ENCODE measurements around the gene SLC22A3.
"Not testable (repeated sequence)": the region's sequence is repeated elsewhere in the genome, so short reads cannot be mapped to it uniquely, and the experiment has no call there.

Gene SLC22A3

GRCh38 chr6:160373601-160374000, 25.4 kb downstream of the SLC22A3 start:
- not testable (repeated sequence) for DNase-seq (ENCODE audit: low read depth)

- DNase-seq (ENCODE audit: low read depth) = no peak
Measured at GRCh38 chr6:160374836-160375560, 26.8 kb downstream of the SLC22A3 start.

DNA sequence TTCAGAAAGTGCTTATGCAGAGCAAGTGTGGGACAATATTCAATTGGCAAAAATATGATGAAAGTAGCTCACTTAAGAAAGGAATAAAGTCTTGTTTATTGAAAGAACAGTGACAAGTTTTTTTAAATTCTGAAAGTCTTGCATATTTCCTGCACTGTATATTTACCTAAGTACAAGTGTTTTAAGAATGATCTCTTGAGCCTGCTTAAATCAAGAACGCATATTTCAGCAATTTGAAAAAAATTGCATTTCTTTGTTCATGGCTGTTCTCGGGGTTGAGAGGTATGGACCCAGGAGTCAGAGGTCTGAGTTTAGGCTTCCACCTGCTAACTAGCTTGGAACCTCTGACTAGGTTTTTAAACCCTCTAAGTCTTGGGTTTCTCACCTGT, 27.4 kb downstream of the SLC22A3 start:
- no peak for DNase-seq (ENCODE audit: low read depth)

DNA sequence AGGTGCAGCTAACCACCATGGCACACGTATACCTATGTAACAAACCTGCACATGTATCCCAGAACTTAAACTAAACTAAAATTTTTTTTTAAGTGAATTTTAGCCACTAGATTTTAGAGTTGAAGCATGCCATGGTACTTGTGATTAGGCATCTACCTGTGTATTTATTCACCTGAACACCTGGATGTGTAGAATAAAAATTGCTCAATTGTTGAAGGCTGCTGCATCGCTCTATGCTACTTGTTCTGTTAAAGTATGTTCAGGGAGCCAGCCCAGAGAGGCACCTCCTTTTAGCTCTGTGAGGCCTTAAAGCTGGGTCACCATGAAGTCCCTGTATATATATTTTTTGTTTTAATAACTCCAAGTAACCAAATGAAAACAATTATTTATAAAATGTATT, 28.3 kb downstream of the SLC22A3 start:
- no peak for DNase-seq (ENCODE audit: low read depth)

GRCh38 chr6:160378218-160378617, 30.0 kb downstream of the SLC22A3 start:
- no peak for DNase-seq (ENCODE audit: low read depth)

- no peak for DNase-seq (ENCODE audit: low read depth)
Measured at GRCh38 chr6:160378882-160379281, 30.7 kb downstream of the SLC22A3 start.

DNA sequence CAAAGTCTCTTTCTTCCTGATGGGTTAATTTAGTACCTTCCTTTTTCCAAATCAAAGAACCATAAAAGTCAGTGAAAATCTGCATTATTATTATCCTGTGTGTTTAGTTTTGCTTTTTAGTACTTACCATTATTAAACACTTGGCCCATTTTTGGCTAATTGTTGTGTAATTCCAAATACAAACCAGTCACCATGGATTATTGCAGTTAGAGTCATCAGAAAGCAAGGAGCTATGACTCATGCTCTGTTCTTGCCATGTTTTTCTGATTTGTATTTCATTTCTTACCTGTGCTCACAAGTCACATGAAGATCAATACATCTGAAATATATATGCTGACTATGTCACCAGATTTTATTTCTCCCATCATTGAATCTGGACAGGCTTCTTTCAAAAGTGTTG, 31.3 kb downstream of the SLC22A3 start:
- DNase-seq (ENCODE audit: low read depth) = no peak

DNA sequence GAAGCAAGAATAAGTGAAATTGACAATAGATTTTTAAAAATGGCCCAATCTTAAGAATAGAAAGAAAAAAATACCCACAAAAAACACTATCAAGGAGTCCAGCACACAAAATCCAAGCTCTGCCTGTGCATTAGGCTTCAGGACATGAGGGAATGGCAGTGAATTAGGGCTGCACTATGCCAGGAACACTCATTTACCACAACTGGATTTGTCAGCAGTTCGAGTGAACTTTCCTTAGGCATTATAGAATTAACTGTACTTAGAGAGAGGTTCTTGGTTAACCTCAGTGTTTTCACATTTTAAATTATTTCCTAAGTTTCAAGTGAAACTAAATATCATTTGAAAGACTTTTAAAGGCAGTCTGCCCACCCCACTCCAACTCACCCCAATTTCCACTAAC, 34.8 kb downstream of the SLC22A3 start:
- no peak for DNase-seq (ENCODE audit: low read depth)

DNA sequence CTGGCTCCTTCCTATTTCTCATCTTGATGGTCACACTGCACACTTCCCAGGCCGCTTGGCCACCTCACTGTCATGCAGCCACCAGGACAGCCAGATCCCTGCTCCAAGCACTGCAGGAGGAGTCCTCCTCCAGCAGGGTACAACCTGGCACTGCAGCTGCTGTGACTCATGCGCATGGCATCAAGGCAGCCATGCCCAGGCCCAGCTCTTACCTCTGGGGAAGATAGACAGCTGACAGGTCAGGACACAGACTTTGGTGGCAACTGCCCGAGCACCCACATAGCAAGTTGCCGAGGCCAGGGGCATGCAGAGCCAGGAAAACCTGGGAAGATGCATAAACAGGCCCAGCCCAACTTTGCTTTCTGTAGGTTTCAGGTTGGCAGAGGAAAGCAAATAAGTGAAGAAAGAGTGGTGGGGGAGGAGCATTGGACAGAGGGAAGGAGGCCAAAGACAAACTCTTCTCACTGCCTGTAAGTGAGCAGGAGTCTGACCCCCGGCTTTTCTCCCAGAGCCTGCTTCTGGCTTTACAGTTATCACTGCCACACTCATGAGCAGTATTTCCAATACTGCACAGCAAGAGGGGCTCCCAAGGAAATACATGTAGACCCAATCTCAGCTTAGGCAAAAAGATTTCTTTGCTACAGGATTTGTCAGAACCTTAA, 38.8 kb downstream of the SLC22A3 start:
- DNase-seq (ENCODE audit: low read depth) = no peak

DNA sequence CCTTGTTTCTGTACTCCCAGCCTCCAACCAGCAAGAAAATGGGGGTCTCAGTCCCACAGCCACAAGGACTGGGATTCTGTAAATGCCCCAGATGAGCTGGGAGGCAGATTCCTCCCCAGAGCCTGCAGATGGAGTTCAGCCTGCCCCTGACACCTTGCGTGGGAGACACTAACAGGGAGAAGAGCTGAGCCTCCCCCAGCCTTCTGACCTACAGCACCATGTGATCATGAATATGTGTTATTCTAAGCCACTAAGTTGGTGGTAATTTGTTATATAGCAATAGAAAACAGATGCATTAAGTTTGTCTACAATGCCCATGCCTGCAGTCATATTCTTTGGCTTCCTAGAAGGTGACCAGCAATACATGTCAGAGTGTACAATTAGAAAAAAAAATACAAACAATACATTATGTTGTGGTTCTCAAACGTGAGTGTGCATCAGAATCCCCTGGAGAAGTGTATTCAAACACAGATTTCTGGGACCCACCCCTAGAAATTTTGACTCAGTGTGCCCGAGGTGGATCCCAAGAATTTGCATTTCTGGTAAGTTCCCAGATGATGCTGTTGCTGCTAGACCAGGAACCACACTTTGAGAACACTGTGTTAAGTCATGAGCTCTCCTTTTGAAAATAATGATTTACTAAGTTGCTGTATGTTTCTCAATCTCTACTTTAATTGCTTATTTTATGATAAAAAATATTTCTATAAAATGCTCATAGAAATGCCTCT, 39.9 kb downstream of the SLC22A3 start:
- DNase-seq (ENCODE audit: low read depth) = no peak

DNA sequence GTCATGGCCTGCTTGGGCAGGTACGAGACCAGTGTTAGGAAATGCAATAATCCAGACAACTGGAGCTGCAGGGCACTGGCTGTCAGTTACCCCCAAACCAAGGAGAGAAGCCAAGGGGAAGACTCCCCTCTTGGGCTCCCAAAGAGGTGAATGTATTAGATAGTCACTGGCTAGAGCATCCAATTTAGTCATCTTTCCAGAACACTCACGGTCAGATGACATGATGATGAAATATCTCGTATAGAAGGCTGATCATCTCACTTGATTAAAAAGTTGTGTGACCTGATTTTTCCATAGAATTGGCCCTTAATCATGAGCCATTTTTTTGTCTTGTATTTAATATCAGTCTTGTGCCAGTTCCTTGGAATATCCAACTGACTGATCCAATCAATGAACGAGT, 40.7 kb downstream of the SLC22A3 start:
- DNase-seq (ENCODE audit: low read depth) = no peak

DNA sequence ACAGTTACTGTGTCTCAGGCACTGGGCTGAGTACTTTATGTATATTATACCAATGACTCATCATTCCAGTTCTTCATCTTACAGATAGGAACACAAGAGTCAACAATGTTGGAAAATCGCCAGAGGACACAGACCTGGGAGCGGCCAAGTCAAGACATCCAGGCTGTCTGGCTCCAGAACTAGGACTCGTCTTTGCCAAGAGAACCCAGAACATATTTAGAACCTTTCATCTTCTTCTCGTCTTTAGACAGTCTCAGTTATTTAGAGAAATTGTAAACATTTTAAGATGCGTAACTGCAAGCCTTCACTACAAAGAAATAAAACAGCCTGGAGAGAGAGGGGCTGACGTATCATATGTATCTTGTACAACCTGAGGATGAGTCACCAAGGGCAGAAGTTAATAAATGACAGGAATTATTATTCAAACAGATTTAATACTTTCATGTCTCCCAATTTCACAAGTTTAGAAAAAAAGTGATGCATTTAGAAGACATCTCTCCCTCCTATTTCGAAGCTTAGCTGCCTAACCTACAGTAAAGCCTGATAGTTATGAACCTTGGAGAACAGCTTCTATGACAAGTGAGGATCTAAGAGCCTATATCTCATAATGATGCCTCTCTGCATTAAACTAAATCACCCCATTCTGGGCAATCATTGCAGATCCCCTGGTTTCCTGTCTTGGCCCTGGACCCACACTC, 43.4 kb downstream of the SLC22A3 start:
- DNase-seq (ENCODE audit: low read depth) = no peak

DNA sequence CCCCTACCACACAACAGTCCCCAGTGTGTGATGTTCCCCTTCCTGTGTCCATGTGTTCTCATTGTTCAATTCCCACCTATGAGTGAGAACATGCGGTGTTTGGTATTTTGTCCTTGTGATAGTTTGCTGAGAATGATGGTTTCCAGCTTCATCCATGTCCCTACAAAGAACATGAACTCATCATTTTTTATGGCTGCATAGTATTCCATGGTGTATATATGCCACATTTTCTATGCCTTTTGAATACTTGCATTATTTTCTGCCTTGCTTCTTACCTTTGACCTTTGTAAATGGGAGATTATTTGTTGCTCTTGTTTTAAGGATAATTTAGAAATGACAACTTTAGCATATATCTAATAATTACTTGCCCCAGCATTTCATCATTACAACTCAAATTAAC, 45.3 kb downstream of the SLC22A3 start:
- not testable (repeated sequence) for DNase-seq (ENCODE audit: low read depth)

- DNase-seq (ENCODE audit: low read depth) = no peak
Measured at GRCh38 chr6:160393891-160394653, 45.9 kb downstream of the SLC22A3 start.

DNA sequence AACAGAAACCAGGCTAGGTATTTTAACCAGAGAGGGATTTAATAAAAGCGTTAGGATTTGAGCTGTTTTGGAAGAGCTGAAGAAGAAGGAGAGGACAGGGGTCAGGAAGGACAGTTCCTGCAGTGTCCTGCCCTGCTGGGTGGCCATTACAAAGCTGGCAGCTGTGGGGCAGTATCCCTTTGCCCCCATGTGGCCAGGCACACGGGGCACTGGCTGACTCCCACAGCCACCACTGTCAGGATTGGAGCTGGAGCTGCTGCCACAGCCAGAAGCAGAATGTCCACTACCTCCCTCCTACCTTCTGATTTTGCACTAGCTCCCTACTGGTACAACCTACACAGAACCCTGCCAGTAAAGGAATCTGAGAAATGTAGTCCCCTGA, 46.5 kb downstream of the SLC22A3 start:
- no peak for DNase-seq (ENCODE audit: low read depth)

DNA sequence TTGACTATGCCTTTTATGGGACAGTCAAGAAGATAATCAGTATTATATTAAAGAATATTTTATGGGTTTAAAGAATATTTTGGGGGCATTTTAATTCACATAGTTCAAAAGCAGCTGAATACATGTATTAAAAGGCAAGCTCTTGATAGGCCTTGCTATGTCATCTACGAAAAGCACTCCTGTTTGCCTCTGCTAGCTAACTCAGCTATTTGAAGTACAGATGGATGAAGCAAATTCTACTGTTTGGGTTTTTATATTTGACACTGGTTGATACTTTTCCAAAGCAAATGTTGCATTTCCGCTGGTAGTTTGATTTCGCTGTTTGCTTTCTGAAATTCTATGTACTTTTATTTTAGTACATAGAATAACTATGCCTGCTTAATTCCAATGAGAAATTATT, 47.0 kb downstream of the SLC22A3 start:
- no peak for DNase-seq (ENCODE audit: low read depth)

DNA sequence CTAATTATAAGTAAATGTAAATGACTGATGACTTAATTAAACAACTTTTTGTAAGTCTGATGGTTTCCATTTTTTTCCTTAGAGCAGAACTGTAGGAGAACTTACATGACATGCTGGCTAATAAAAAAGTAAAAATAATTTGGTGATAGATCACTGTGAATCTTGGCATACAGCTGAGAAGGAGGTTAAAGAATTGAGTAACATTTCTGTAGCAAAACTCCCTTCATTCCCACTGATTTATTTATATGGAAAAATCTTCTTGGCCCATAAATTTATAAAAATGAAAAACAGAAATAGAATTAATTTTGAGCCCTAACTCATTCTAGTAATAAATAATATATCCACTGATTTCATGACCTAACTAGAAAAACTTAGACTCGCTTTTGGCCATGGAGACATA, 48.1 kb downstream of the SLC22A3 start:
- no peak for DNase-seq (ENCODE audit: low read depth)

DNA sequence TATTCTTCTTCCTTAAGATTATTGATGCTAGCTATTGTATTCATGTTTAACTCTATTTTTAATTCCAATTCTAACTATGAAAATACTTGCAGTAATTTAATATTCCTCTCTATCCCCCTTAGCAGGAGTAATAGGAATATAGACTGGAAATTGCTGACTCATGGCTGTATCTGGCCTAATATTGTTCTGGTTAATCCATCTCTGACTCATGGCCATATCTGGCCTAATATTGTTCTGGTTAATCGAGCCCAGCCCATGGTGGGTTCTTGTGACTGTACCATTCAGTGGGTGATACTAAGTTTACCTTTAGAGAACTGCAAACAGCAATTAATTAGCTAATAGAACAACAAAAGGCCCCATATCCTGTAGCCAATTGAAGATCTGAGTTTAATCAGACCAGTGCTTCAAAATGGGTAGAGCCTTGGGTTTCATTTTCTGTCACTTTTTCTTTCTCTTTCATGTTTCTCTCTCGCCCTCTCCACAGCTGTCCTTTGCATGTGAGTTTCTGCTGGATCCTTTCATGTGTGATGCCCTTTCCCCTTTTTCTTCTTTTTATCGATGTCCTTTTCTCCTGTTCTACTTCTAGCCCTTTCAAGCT, 50.6 kb downstream of the SLC22A3 start:
- no peak for DNase-seq (ENCODE audit: low read depth)

GRCh38 chr6:160400446-160400845, 52.3 kb downstream of the SLC22A3 start:
- DNase-seq (ENCODE audit: low read depth) = no peak

GRCh38 chr6:160408528-160408927, 60.4 kb downstream of the SLC22A3 start:
- no peak for DNase-seq (ENCODE audit: low read depth)

DNA sequence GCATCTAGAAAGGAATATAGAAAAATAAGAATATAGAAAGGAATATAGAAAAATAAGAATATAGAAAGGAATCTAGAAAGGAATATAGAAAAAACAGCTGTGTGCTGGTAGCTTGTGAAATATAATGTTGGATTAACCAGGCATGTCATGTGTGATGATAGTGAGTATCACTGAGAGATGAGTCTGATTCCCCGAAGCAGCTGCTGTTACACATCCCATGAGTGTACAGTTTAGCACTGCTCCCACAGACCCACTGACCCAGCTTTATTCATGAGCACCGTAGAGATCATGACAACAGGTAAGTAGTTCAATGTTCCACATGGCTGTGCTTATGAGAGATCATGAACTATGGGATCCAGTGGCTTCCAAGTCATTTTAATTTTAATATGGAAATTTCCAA, 64.8 kb downstream of the SLC22A3 start:
- no peak for DNase-seq (ENCODE audit: low read depth)

GRCh38 chr6:160417146-160417545, 69.0 kb downstream of the SLC22A3 start:
- DNase-seq (ENCODE audit: low read depth) = no peak

All from stimulated activated CD8-positive, alpha-beta memory T cell treated with anti-CD3 and anti-CD28 coated beads, Interleukin-15, amount 100 ng/mL, for 24 hours (primary cell).